Mesendoderm (in vitro differentiated cells): ENCODE measurements around the gene ANKMY1.

Experiments used
- DNase-seq: peaks from one replicate; pipeline ENCODE4 v3.0.0; 2013
- H2AK5ac ChIP-seq: 2 replicates; pipeline ENCODE4 v1.6.1; 2013; ENCODE audit warnings: low read length, inconsistent platforms
- H2BK120ac ChIP-seq: 2 replicates; pipeline ENCODE4 v1.6.1; 2013; ENCODE audit warnings: low read depth, mild to moderate bottlenecking, low read length, moderate library complexity, mixed read lengths
- H2BK15ac ChIP-seq: replicated peaks from 2 replicates; pipeline ENCODE4 v1.6.1; 2013; ENCODE audit warnings: low read depth, mild to moderate bottlenecking, moderate library complexity
- H2BK5ac ChIP-seq: 2 replicates; pipeline ENCODE4 v1.6.1; 2013; ENCODE audit warnings: low read length, inconsistent platforms
- H3K18ac ChIP-seq: 2 replicates; pipeline ENCODE4 v1.6.1; 2013; ENCODE audit warnings: mild to moderate bottlenecking, low read length, mixed read lengths
- H3K23ac ChIP-seq: one replicate; pipeline ENCODE4 v1.6.1; 2013; ENCODE audit warnings: low read length
- H3K27ac ChIP-seq: 2 replicates; pipeline ENCODE4 v1.5.1; 2013; ENCODE audit warnings: low read depth, mild to moderate bottlenecking, inconsistent platforms, low read length, moderate library complexity
- H3K27me3 ChIP-seq: 2 replicates; pipeline ENCODE4 v1.6.1; 2013; ENCODE audit warnings: low read length, control low read depth, mild to moderate bottlenecking, inconsistent platforms; ENCODE audit not compliant: insufficient read depth, poor library complexity
- H3K36me3 ChIP-seq: 2 replicates; pipeline ENCODE4 v1.6.1; 2013; ENCODE audit warnings: low read length, inconsistent platforms; ENCODE audit not compliant: control insufficient read depth, insufficient read depth
- H3K4ac ChIP-seq: one replicate; pipeline ENCODE4 v1.6.1; 2013; ENCODE audit warnings: low read depth, mild to moderate bottlenecking, low read length, moderate library complexity
- H3K4me1 ChIP-seq: 2 replicates; pipeline ENCODE4 v1.6.1; 2013; ENCODE audit warnings: low read depth, low read length, inconsistent platforms; ENCODE audit not compliant: control insufficient read depth
- H3K4me2 ChIP-seq: 2 replicates; pipeline ENCODE4 v1.6.1; 2013; ENCODE audit warnings: low read length
- H3K4me3 ChIP-seq: 2 replicates; pipeline ENCODE4 v1.5.1; 2013; ENCODE audit warnings: mild to moderate bottlenecking, low read length
- H3K56ac ChIP-seq: one replicate; pipeline ENCODE4 v1.6.1; 2013; ENCODE audit warnings: low read length
- H3K79me1 ChIP-seq: 2 replicates; pipeline ENCODE4 v1.6.1; 2013; ENCODE audit warnings: low read length, inconsistent platforms
- H3K79me2 ChIP-seq: 2 replicates; pipeline ENCODE4 v1.6.1; 2013; ENCODE audit warnings: mild to moderate bottlenecking, low read length; ENCODE audit not compliant: control insufficient read depth, insufficient read depth
- H3K9ac ChIP-seq: 2 replicates; pipeline ENCODE4 v1.6.1; 2013; ENCODE audit warnings: low read length, inconsistent platforms
- H4K5ac ChIP-seq: one replicate; pipeline ENCODE4 v1.6.1; 2013; ENCODE audit warnings: low read length
- H4K8ac ChIP-seq: one replicate; pipeline ENCODE4 v1.6.1; 2013; ENCODE audit warnings: low read depth, mild to moderate bottlenecking, control low read depth, low read length, moderate library complexity
- WGBS: extraction: QIAGEN DNeasy Blood & Tissue Kit; methylation state at CpG from one replicate; pipeline ENCODE4 v1.1.7; 2013; ENCODE audit warnings: low lambda C conversion rate, missing lambda C conversion rate; ENCODE audit not compliant: insufficient coverage; ENCODE audit errors: extremely low coverage; 5-methylcytosine and 5-hydroxymethylcytosine counted together

Gene ANKMY1

DNA sequence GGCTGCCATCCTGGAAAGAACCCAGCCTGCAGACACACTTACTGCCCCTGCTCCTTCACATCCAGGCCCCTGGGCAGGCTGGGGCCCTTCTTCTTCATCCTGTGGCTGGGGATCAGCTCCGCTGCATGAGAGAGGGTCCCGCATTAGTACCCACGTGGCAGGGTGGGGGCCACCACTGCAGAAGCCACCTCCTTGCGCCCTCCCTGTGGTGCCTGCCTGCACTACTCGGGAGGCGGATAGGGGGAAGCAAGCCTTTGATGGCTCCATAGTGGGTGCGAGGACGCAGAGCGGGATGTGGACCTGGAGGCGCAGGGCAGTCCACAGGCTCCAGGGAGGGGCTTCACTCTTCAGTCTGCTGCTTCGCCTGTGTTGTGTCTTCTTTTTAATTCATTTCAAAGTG is 75.6 kb downstream of the ANKMY1 start:
- no peak overlapping the region for H3K4me3 ChIP-seq
- no peak overlapping the region for H2BK120ac ChIP-seq
- H3K79me2 ChIP-seq: no peaks in the 10 kb centered on the region
- H4K5ac ChIP-seq: no peak overlapping the region
- no CpG with 5 or more reads among the region's 11 CpGs for WGBS
- H4K8ac ChIP-seq: no peak overlapping the region
- no peak overlapping the region for H3K4me2 ChIP-seq
- H3K4me1 ChIP-seq: no peaks in the 10 kb centered on the region
- H3K27me3 ChIP-seq: no peaks in the 10 kb centered on the region
- no peak overlapping the region for H3K27ac ChIP-seq
- H2AK5ac ChIP-seq: no peak overlapping the region
- H3K36me3 ChIP-seq: no peaks in the 10 kb centered on the region
- no peak for DNase-seq
- H3K23ac ChIP-seq: no peak overlapping the region
- H3K79me1 ChIP-seq: no peaks in the 10 kb centered on the region
- H3K4ac ChIP-seq: no peak overlapping the region
- H3K9ac ChIP-seq: no peak overlapping the region
- no peak overlapping the region for H2BK5ac ChIP-seq
- no peak overlapping the region for H3K18ac ChIP-seq
- H3K56ac ChIP-seq: no peak overlapping the region
- H2BK15ac ChIP-seq: no peak overlapping the region

DNA sequence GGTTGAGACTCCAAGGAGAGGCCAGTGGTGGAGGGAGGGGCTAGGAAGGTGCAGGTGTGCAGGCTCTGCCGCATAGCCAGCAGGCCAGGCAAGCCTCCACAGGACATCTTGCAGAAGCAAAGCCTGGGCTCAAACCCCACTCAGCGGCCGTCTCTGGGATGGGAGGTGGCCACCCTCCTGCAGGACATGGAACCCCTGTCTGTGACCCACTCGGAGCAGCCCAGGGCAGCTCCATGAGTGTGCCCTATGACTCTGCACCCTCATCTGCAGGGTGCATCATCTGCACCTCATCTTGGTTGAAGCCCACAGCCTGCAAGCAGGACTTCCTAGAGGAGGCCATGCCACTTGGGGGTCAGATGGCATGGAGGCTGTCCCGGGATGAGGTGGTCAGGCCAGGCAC is 76.1 kb downstream of the ANKMY1 start:
- no peak overlapping the region for H2BK15ac ChIP-seq
- H3K36me3 ChIP-seq: no peaks in the 10 kb centered on the region
- no peak overlapping the region for H3K4me2 ChIP-seq
- no peak for DNase-seq
- no peak overlapping the region for H3K4me3 ChIP-seq
- H3K4me1 ChIP-seq: no peaks in the 10 kb centered on the region
- no peak overlapping the region for H2AK5ac ChIP-seq
- H3K56ac ChIP-seq: no peak overlapping the region
- H3K27me3 ChIP-seq: no peaks in the 10 kb centered on the region
- H3K4ac ChIP-seq: no peak overlapping the region
- WGBS: no CpG with 5 or more reads among the region's 5 CpGs
- H3K79me2 ChIP-seq: no peaks in the 10 kb centered on the region
- no peaks in the 10 kb centered on the region for H3K79me1 ChIP-seq
- no peak overlapping the region for H4K8ac ChIP-seq
- no peak overlapping the region for H2BK120ac ChIP-seq
- H3K23ac ChIP-seq: no peak overlapping the region
- H2BK5ac ChIP-seq: no peak overlapping the region
- H3K18ac ChIP-seq: no peak overlapping the region
- no peak overlapping the region for H3K27ac ChIP-seq
- H3K9ac ChIP-seq: no peak overlapping the region
- H4K5ac ChIP-seq: no peak overlapping the region

DNA sequence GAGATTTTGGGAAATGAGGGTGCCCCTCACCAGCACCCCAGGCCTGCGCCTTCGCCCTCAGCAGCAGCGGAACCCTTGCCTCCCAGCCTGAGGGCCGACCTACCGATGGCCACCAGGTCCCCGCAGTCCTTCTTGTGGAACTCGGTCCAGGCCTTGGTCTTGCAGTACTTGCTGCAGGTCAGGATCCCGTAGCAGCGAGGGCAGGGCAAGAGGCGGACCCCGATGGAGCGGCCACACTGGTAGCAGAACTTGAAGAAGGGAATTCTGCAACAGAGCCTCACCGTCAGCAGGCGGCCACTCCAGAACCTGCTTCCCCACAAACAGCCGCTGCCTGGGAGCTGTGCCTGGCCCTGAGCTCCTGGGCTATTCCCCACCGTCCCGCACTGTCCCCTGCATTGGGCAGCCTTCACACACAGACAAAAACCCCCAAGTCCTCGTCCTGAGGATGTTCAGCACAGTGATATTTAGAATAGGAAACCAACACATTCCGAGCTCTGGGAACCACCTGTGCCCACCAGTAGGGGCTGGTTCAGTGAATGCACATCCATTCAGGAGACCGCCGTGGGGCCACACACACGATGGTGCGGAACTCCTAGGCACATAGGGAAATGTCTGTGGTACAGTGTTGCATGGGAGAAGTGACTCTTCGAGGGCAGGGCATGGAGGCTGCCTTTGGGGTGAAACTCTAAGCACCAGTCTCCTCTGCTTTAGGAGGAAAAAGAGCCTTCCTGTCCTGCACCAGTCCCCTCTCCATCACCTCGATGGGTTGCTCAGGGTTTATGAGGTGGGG is 76.8 kb downstream of the ANKMY1 start:
- Histone ChIP-seq H3K56ac (no peak overlapping the region), H3K27ac (no peak overlapping the region), H2BK5ac (no peak overlapping the region), H3K4me3 (no peak overlapping the region), H2BK120ac (no peak overlapping the region), H3K36me3 (no peaks in the 10 kb centered on the region), H4K8ac (no peak overlapping the region), H4K5ac (no peak overlapping the region), H3K4me1 (no peaks in the 10 kb centered on the region), H3K18ac (no peak overlapping the region), H3K4ac (no peak overlapping the region), H3K79me2 (no peaks in the 10 kb centered on the region), H2BK15ac (no peak overlapping the region), H3K79me1 (no peaks in the 10 kb centered on the region), H3K27me3 (no peaks in the 10 kb centered on the region), H3K23ac (no peak overlapping the region), H2AK5ac (no peak overlapping the region), H3K9ac (no peak overlapping the region), H3K4me2 (no peak overlapping the region)
- WGBS: no CpG with 5 or more reads among the region's 25 CpGs
- DNase-seq: no peak

DNA sequence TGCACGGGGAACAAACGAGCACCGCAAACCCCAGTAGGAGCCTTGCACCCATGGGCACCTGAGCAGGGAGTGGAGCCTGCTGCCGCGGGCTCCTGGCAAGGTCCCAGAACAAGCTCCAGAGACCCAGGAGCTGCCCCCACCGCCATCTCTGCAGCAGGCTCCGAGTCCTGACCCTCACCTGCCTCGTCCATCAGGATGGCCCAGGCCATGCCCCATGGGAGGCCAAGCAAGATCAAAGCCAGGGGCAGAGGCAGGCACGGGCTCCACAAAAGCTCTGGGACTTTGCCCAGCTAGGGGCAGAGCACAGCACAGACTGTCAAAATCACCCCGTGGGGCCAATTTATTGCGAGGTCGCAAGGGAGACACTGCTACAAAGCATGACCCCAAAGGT is 78.7 kb downstream of the ANKMY1 start:
- no CpG with 5 or more reads among the region's 12 CpGs for WGBS
- Histone ChIP-seq H3K36me3 (no peaks in the 10 kb centered on the region), H3K79me2 (no peaks in the 10 kb centered on the region), H3K9ac (no peak overlapping the region), H3K4me3 (no peak overlapping the region), H3K79me1 (no peaks in the 10 kb centered on the region), H3K23ac (no peak overlapping the region), H4K5ac (no peak overlapping the region), H3K4me1 (no peaks in the 10 kb centered on the region), H4K8ac (no peak overlapping the region), H3K4me2 (no peak overlapping the region), H2BK120ac (no peak overlapping the region), H3K18ac (no peak overlapping the region), H2BK15ac (no peak overlapping the region), H2AK5ac (no peak overlapping the region), H3K27ac (no peak overlapping the region), H3K56ac (no peak overlapping the region), H3K27me3 (no peaks in the 10 kb centered on the region), H3K4ac (no peak overlapping the region), H2BK5ac (no peak overlapping the region)
- DNase-seq: no peak

DNA sequence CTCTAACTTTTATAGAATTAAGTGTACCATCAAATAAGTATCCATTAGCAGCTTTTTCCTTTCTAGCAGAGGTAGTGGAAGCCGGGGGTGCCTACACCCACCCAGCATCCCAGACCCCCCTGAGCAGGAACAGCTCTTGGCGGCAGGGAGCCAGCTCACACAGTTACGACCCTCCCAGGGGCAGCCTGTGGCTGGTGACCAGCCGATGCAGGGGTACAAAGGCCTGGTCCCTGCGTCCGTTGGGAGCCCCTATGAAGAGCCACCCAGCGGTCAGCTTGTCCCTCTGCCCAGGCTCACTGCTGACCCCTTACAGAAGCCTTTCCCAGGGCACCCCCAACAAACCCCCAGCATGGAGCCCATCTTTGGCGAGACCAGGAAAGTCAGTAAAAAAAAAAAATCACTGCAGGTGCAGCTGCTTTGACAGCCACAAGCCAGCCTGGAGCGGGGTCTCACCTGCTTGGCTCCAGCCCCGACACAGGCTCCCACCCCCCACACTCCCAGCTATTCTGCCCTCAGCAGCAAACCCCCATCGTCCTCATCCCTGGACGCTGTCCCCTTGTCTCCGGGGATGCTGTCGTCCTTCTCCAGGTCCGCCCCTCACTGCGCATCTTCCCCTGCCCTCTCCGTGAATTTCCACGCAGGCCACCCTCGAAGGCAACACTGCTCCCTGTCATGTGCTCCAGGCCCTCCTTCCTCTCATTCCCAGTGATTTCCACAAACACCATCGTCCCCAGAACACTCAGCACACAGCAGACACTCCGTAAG is 79.3 kb downstream of the ANKMY1 start:
- H3K23ac ChIP-seq: no peak overlapping the region
- no CpG with 5 or more reads among the region's 21 CpGs for WGBS
- H3K56ac ChIP-seq: no peak overlapping the region
- H3K79me2 ChIP-seq: no peaks in the 10 kb centered on the region
- no peaks in the 10 kb centered on the region for H3K4me1 ChIP-seq
- no peak overlapping the region for H3K4me3 ChIP-seq
- H4K8ac ChIP-seq: no peak overlapping the region
- no peak overlapping the region for H2BK15ac ChIP-seq
- no peaks in the 10 kb centered on the region for H3K27me3 ChIP-seq
- H3K9ac ChIP-seq: no peak overlapping the region
- no peaks in the 10 kb centered on the region for H3K79me1 ChIP-seq
- H3K27ac ChIP-seq: no peak overlapping the region
- no peak overlapping the region for H4K5ac ChIP-seq
- no peaks in the 10 kb centered on the region for H3K36me3 ChIP-seq
- no peak for DNase-seq
- H2BK120ac ChIP-seq: no peak overlapping the region
- H3K18ac ChIP-seq: no peak overlapping the region
- H2BK5ac ChIP-seq: no peak overlapping the region
- H3K4me2 ChIP-seq: no peak overlapping the region
- H3K4ac ChIP-seq: no peak overlapping the region
- no peak overlapping the region for H2AK5ac ChIP-seq
